K562 (cell line): ENCODE results near the gene AP1S3. TPM values are rescaled to one million over a fixed set of nuclear protein-coding genes. Genes with fewer than 3 reads are reported as not detected.

Experiments used
- CCAR2 ChIP-seq: fragments of 200-400 bp; formaldehyde crosslinking; IDR thresholded peaks from 2 replicates; pipeline ENCODE4 v1.6.1; 2017; ENCODE audit warnings: mild to moderate bottlenecking, low read depth, low read length
- ETS1 ChIP-seq: conservative IDR thresholded peaks from 2 replicates; pipeline ENCODE4 v1.6.1; 2011; ENCODE audit warnings: low read depth, mild to moderate bottlenecking, low read length; ENCODE audit not compliant: control insufficient read depth
- MAFF ChIP-seq: IDR thresholded peaks from 2 replicates; pipeline ENCODE4 v1.6.1; 2012; ENCODE audit warnings: low read length, improper control_type of control experiment
- THRA ChIP-seq: fragments of 450-650 bp; IDR thresholded peaks from 2 replicates; pipeline ENCODE4 v1.6.1; 2017; ENCODE audit warnings: mild to moderate bottlenecking, moderate library complexity
- ZNF780A ChIP-seq: fragments of 250-450 bp; sonication (Bioruptor Pico); IDR thresholded peaks from 2 replicates; pipeline ENCODE4 v1.5.0; 2021; ENCODE audit warnings: mild to moderate bottlenecking
- polyA plus RNA-seq, 8 experiments: library from polyadenylated mRNA; depleted of rRNA in 4 of 8; stranded (reverse) in 5 of 8; unstranded in 3 of 8; fragments of >200 nt; fragmentation: Nextera tagmentation in 2 of 8; fragmentation: Illumina TruSeq in 1 of 8; extraction: Ambion mirVana in 2 of 8; extraction: Trizol in 1 of 8; gene quantifications; 2 replicates each; pipeline versions ENCODE4 v1.2.1 to v1.2.3, GENCODE V29; 2011 to 2014; ENCODE audit warnings: inconsistent platforms in 1 of 8, missing spikeins in 1 of 8
- total RNA-seq, 7 experiments: library from RNA; depleted of rRNA in 6 of 7; stranded (reverse); fragments of >200 nt in 6 of 7; fragmentation: Illumina TruSeq in 2 of 7; extraction: Trizol in 2 of 7; gene quantifications; 2 replicates each; pipeline versions ENCODE4 v1.2.1 to v1.2.3, GENCODE V29; 2011 to 2021; ENCODE audit warnings: low replicate concordance in 1 of 7
- TF ChIP-seq, protein P1 (sequence below): fragments of 450-650 bp; IDR thresholded peaks from one replicate; pipeline ENCODE4 v1.6.1; 2018; ENCODE audit warnings: mild to moderate bottlenecking, moderate library complexity; ENCODE audit not compliant: partially characterized antibody
- TF ChIP-seq, protein P2 (sequence below): fragments of 250-450 bp; sonication (Bioruptor Pico); IDR thresholded peaks from 2 replicates; pipeline ENCODE4 v1.8.0; 2021; ENCODE audit warnings: moderate library complexity, mild to moderate bottlenecking, inconsistent platforms

Gene AP1S3
- total and polyA plus RNA-seq, 9 of the 15 experiments (the other 6 are each of a cell fraction or from before 2014, with no cell fraction given) = 0.50 to 3.8 (median 2.1) TPM

- TF ChIP-seq CCAR2 (no peak), ZNF780A (CRISPR knock-in tag) (no peak), ETS1 (no peak), THRA (no peak), MAFF (no peak)
- TF ChIP-seq, protein P1, sequence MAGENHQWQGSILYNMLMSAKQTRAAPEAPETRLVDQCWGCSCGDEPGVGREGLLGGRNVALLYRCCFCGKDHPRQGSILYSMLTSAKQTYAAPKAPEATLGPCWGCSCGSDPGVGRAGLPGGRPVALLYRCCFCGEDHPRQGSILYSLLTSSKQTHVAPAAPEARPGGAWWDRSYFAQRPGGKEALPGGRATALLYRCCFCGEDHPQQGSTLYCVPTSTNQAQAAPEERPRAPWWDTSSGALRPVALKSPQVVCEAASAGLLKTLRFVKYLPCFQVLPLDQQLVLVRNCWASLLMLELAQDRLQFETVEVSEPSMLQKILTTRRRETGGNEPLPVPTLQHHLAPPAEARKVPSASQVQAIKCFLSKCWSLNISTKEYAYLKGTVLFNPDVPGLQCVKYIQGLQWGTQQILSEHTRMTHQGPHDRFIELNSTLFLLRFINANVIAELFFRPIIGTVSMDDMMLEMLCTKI = no peak
- TF ChIP-seq, protein P2, sequence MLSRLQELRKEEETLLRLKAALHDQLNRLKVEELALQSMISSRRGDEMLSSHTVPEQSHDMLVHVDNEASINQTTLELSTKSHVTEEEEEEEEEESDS (CRISPR knock-in tag) = no peak
Observed at GRCh38 chr2:223859070-223859469, 21.7 kb upstream of the AP1S3 start (continued).
